ENCODE results near the gene ERC1. TPM values are rescaled to one million over a fixed set of nuclear protein-coding genes. Genes with fewer than 3 reads are reported as not detected.

The ERC1 gene
- polyA plus RNA-seq, 1 donor: 17.5 TPM

- no CpG with 5 or more reads among the region's 5 CpGs for WGBS (ENCODE audit: insufficient coverage, low lambda C conversion rate)
- Histone ChIP-seq H3K4me3 (ENCODE audit: low read length) (no peak overlapping the region), H3K36me3 (ENCODE audit: control insufficient read depth, insufficient read depth, low read length) (peaks cover 2% of the 10 kb centered on the region), H3K27me3 (ENCODE audit: control insufficient read depth, insufficient read depth, low read length) (no peaks in the 10 kb centered on the region), H3K27ac (ENCODE audit: low read length) (no peak overlapping the region), H3K9me3 (ENCODE audit: control insufficient read depth, low read depth, low read length) (no peaks in the 10 kb centered on the region), H3K4me1 (ENCODE audit: control insufficient read depth, insufficient read depth, low read length) (peaks cover 7% of the 10 kb centered on the region)
- no peak for DNase-seq
Measured at GRCh38 chr12:1428671-1429070, 437.6 kb downstream of the ERC1 start.

GRCh38 chr12:1429980-1430379 lies 439.0 kb downstream of the ERC1 start:
- DNase-seq: no peak
- peaks cover 9% of the 10 kb centered on the region for H3K4me1 ChIP-seq (ENCODE audit: control insufficient read depth, insufficient read depth, low read length)
- H3K27ac ChIP-seq (ENCODE audit: low read length): no peak overlapping the region
- no peaks in the 10 kb centered on the region for H3K27me3 ChIP-seq (ENCODE audit: control insufficient read depth, insufficient read depth, low read length)
- no CpG with 5 or more reads among the region's 4 CpGs for WGBS (ENCODE audit: insufficient coverage, low lambda C conversion rate)
- H3K9me3 ChIP-seq (ENCODE audit: control insufficient read depth, low read depth, low read length): no peaks in the 10 kb centered on the region
- H3K4me3 ChIP-seq (ENCODE audit: low read length): no peak overlapping the region
- H3K36me3 ChIP-seq (ENCODE audit: control insufficient read depth, insufficient read depth, low read length): peaks cover 2% of the 10 kb centered on the region

- no peaks in the 10 kb centered on the region for H3K9me3 ChIP-seq (ENCODE audit: control insufficient read depth, low read depth, low read length)
- DNase-seq: no peak
- peaks cover 17% of the 10 kb centered on the region for H3K4me1 ChIP-seq (ENCODE audit: control insufficient read depth, insufficient read depth, low read length)
- no peaks in the 10 kb centered on the region for H3K36me3 ChIP-seq (ENCODE audit: control insufficient read depth, insufficient read depth, low read length)
- H3K27me3 ChIP-seq (ENCODE audit: control insufficient read depth, insufficient read depth, low read length): no peaks in the 10 kb centered on the region
- no peak overlapping the region for H3K27ac ChIP-seq (ENCODE audit: low read length)
- H3K4me3 ChIP-seq (ENCODE audit: low read length): no peak overlapping the region
- WGBS (ENCODE audit: insufficient coverage, low lambda C conversion rate): 80% methylated on average over 3 of the region's 14 CpGs
Measured at GRCh38 chr12:1434296-1434955, 443.4 kb downstream of the ERC1 start.

- H3K27ac ChIP-seq (ENCODE audit: low read length): peak overlapping the region; percentile 74
Measured at GRCh38 chr12:1435044-1435443, 444.0 kb downstream of the ERC1 start.

GRCh38 chr12:1435456-1435855 lies 444.4 kb downstream of the ERC1 start:
- no peaks in the 10 kb centered on the region for H3K36me3 ChIP-seq (ENCODE audit: control insufficient read depth, insufficient read depth, low read length)
- DNase-seq: peak; percentile 65 to 84
- peaks cover 17% of the 10 kb centered on the region for H3K4me1 ChIP-seq (ENCODE audit: control insufficient read depth, insufficient read depth, low read length)
- no peaks in the 10 kb centered on the region for H3K27me3 ChIP-seq (ENCODE audit: control insufficient read depth, insufficient read depth, low read length)
- no peak overlapping the region for H3K4me3 ChIP-seq (ENCODE audit: low read length)
- no peaks in the 10 kb centered on the region for H3K9me3 ChIP-seq (ENCODE audit: control insufficient read depth, low read depth, low read length)
- peak overlapping the region; percentile 74 for H3K27ac ChIP-seq (ENCODE audit: low read length)
- WGBS (ENCODE audit: insufficient coverage, low lambda C conversion rate): no CpG with 5 or more reads among the region's 3 CpGs

More at GRCh38 chr12:1435044-1435443, 444.0 kb downstream of the ERC1 start:
- DNase-seq: no peak
- no peaks in the 10 kb centered on the region for H3K36me3 ChIP-seq (ENCODE audit: control insufficient read depth, insufficient read depth, low read length)
- H3K4me3 ChIP-seq (ENCODE audit: low read length): no peak overlapping the region
- no peaks in the 10 kb centered on the region for H3K27me3 ChIP-seq (ENCODE audit: control insufficient read depth, insufficient read depth, low read length)
- peaks cover 17% of the 10 kb centered on the region for H3K4me1 ChIP-seq (ENCODE audit: control insufficient read depth, insufficient read depth, low read length)
- WGBS (ENCODE audit: insufficient coverage, low lambda C conversion rate): no CpG with 5 or more reads among the region's 3 CpGs
- no peaks in the 10 kb centered on the region for H3K9me3 ChIP-seq (ENCODE audit: control insufficient read depth, low read depth, low read length)

- Histone ChIP-seq H3K27ac (ENCODE audit: low read length) (no peak overlapping the region), H3K36me3 (ENCODE audit: control insufficient read depth, insufficient read depth, low read length) (no peaks in the 10 kb centered on the region), H3K27me3 (ENCODE audit: control insufficient read depth, insufficient read depth, low read length) (no peaks in the 10 kb centered on the region), H3K9me3 (ENCODE audit: control insufficient read depth, low read depth, low read length) (no peaks in the 10 kb centered on the region), H3K4me3 (ENCODE audit: low read length) (no peak overlapping the region), H3K4me1 (ENCODE audit: control insufficient read depth, insufficient read depth, low read length) (peaks cover 17% of the 10 kb centered on the region)
- DNase-seq: no peak
- WGBS (ENCODE audit: insufficient coverage, low lambda C conversion rate): 67% methylated on average over 1 of the region's 6 CpGs
Measured at GRCh38 chr12:1436015-1436414, 445.0 kb downstream of the ERC1 start.

- no peak overlapping the region for H3K27ac ChIP-seq (ENCODE audit: low read length)
- no peak overlapping the region for H3K4me3 ChIP-seq (ENCODE audit: low read length)
- H3K36me3 ChIP-seq (ENCODE audit: control insufficient read depth, insufficient read depth, low read length): no peaks in the 10 kb centered on the region
- H3K9me3 ChIP-seq (ENCODE audit: control insufficient read depth, low read depth, low read length): no peaks in the 10 kb centered on the region
- no peaks in the 10 kb centered on the region for H3K27me3 ChIP-seq (ENCODE audit: control insufficient read depth, insufficient read depth, low read length)
- H3K4me1 ChIP-seq (ENCODE audit: control insufficient read depth, insufficient read depth, low read length): peaks cover 17% of the 10 kb centered on the region
- DNase-seq: no peak
- 90% methylated on average over 2 of the region's 3 CpGs for WGBS (ENCODE audit: insufficient coverage, low lambda C conversion rate)
Measured at GRCh38 chr12:1436981-1437380, 446.0 kb downstream of the ERC1 start.

- 100% methylated on average over 1 of the region's 1 CpG for WGBS (ENCODE audit: insufficient coverage, low lambda C conversion rate)
Measured at GRCh38 chr12:1439201-1439600, 448.2 kb downstream of the ERC1 start.

GRCh38 chr12:1439687-1440086 lies 448.7 kb downstream of the ERC1 start:
- Histone ChIP-seq H3K27ac (ENCODE audit: low read length) (no peak overlapping the region), H3K4me1 (ENCODE audit: control insufficient read depth, insufficient read depth, low read length) (peaks cover 14% of the 10 kb centered on the region), H3K36me3 (ENCODE audit: control insufficient read depth, insufficient read depth, low read length) (no peaks in the 10 kb centered on the region), H3K4me3 (ENCODE audit: low read length) (no peak overlapping the region), H3K27me3 (ENCODE audit: control insufficient read depth, insufficient read depth, low read length) (no peaks in the 10 kb centered on the region), H3K9me3 (ENCODE audit: control insufficient read depth, low read depth, low read length) (no peaks in the 10 kb centered on the region)
- no peak for DNase-seq
- WGBS (ENCODE audit: insufficient coverage, low lambda C conversion rate): 80% methylated on average over 1 of the region's 3 CpGs

More at GRCh38 chr12:1439201-1439600, 448.2 kb downstream of the ERC1 start:
- Histone ChIP-seq H3K9me3 (ENCODE audit: control insufficient read depth, low read depth, low read length) (no peaks in the 10 kb centered on the region), H3K36me3 (ENCODE audit: control insufficient read depth, insufficient read depth, low read length) (no peaks in the 10 kb centered on the region), H3K4me3 (ENCODE audit: low read length) (no peak overlapping the region), H3K4me1 (ENCODE audit: control insufficient read depth, insufficient read depth, low read length) (peaks cover 17% of the 10 kb centered on the region), H3K27ac (ENCODE audit: low read length) (no peak overlapping the region), H3K27me3 (ENCODE audit: control insufficient read depth, insufficient read depth, low read length) (no peaks in the 10 kb centered on the region)
- no peak for DNase-seq

- WGBS (ENCODE audit: insufficient coverage, low lambda C conversion rate): 82% methylated on average over 2 of the region's 8 CpGs
Measured at GRCh38 chr12:1443421-1444141, 452.6 kb downstream of the ERC1 start.

More at GRCh38 chr12:1443421-1444141, 452.6 kb downstream of the ERC1 start:
- Histone ChIP-seq H3K4me3 (ENCODE audit: low read length) (no peak overlapping the region), H3K4me1 (ENCODE audit: control insufficient read depth, insufficient read depth, low read length) (no peaks in the 10 kb centered on the region), H3K9me3 (ENCODE audit: control insufficient read depth, low read depth, low read length) (no peaks in the 10 kb centered on the region), H3K27ac (ENCODE audit: low read length) (no peak overlapping the region), H3K27me3 (ENCODE audit: control insufficient read depth, insufficient read depth, low read length) (no peaks in the 10 kb centered on the region), H3K36me3 (ENCODE audit: control insufficient read depth, insufficient read depth, low read length) (peaks cover 2% of the 10 kb centered on the region)
- DNase-seq: no peak
